Measurements from ENCODE around the gene UBR4.

GRCh38 chr1:19250629-19251304 is 40.7 kb upstream of the UBR4 start:
- TF ChIP-seq EZH2 (IDR thresholded peaks at IDR 0.05; ENCODE audit: insufficient read depth, poor library complexity, severe bottlenecking) (no peak), EZH2phosphoT487 (IDR thresholded peaks at IDR 0.05; ENCODE audit: insufficient read depth, low read depth) (no peak)

Measured in GM23248 (cell line).